PC-3 (cell line): ENCODE measurements around the gene ZSWIM7. TPM values are rescaled to one million over a fixed set of nuclear protein-coding genes. Genes with fewer than 3 reads are reported as not detected.
A peak's percentile ranks its signal among the peaks of the same experiment; 100 is the strongest.

ENCODE experiments used
- ATAC-seq: fragments of 200-7000 bp; cut with Tn5 transposase; 2 replicates; pipeline ENCODE4 v1.9.1; 2020; ENCODE audit warnings: mild to moderate bottlenecking, moderate library complexity
- BruUV-seq: library from RNA; stranded (reverse); fragments of 400-500 nt; replicated peaks from 2 replicates; lab custom pipeline; 2021; lab: Mats Ljungman, UMichigan
- CTCF ChIA-PET: fragments of 300-600 bp; sonication (Branson Sonifier 250); formaldehyde crosslinking; loops from one replicate; lab custom pipeline; 2022; ENCODE audit warnings: antibody characterized with exemption; lab: Charles Lee
- POLR2A ChIA-PET: fragments of 300-600 bp; sonication (Branson Sonifier 250); formaldehyde crosslinking; loops from one replicate; lab custom pipeline; 2022; ENCODE audit warnings: antibody characterized with exemption; ENCODE audit not compliant: unreplicated experiment; lab: Charles Lee
- DNase-seq: peaks from one replicate; pipeline ENCODE4 v3.0.0-alpha.2; 2015
- H2AFZ ChIP-seq: fragments of 300-600 bp; sonication (generic); 2 replicates; pipeline ENCODE4 v1.6.0; 2016; ENCODE audit warnings: antibody characterized with exemption, low read length
- H3F3A ChIP-seq: fragments of 300-600 bp; sonication (generic); one replicate; pipeline ENCODE4 v1.6.0; 2017; ENCODE audit warnings: antibody characterized with exemption, low read length, control low read depth, mild to moderate bottlenecking; ENCODE audit not compliant: unreplicated experiment
- H3K27ac ChIP-seq: fragments of 300-600 bp; sonication (generic); 2 replicates; pipeline ENCODE4 v1.5.1; 2016; ENCODE audit warnings: mild to moderate bottlenecking, low read length
- H3K27me3 ChIP-seq: fragments of 300-600 bp; sonication (generic); 2 replicates; pipeline ENCODE4 v1.6.1; 2016; ENCODE audit warnings: low read length, mixed read lengths
- H3K36me3 ChIP-seq: fragments of 300-600 bp; sonication (generic); 2 replicates; pipeline ENCODE4 v1.6.1; 2016; ENCODE audit warnings: low read depth, mixed run types, low read length, mixed read lengths
- H3K4me1 ChIP-seq: fragments of 300-600 bp; sonication (generic); 2 replicates; pipeline ENCODE4 v1.5.1; 2016; ENCODE audit warnings: low read length; ENCODE audit not compliant: insufficient read depth
- H3K4me2 ChIP-seq: fragments of 300-600 bp; sonication (generic); 2 replicates; pipeline ENCODE4 v1.6.0; 2016; ENCODE audit warnings: low read length
- H3K4me3 ChIP-seq: fragments of 300-600 bp; sonication (generic); 2 replicates; pipeline ENCODE4 v1.5.1; 2016; ENCODE audit warnings: mild to moderate bottlenecking, low read length, mixed read lengths
- H3K79me2 ChIP-seq: fragments of 300-600 bp; sonication (generic); 2 replicates; pipeline ENCODE4 v1.6.1; 2017; ENCODE audit warnings: low read length, mixed read lengths
- H3K9ac ChIP-seq: fragments of 300-600 bp; sonication (generic); 2 replicates; pipeline ENCODE4 v1.6.0; 2016; ENCODE audit warnings: mild to moderate bottlenecking, low read length
- H3K9me2 ChIP-seq: fragments of 300-600 bp; sonication (generic); replicated peaks from 2 replicates; pipeline ENCODE4 v1.6.1; 2016; ENCODE audit warnings: mixed run types, low read length, mixed read lengths
- H3K9me3 ChIP-seq: fragments of 300-600 bp; sonication (generic); 2 replicates; pipeline ENCODE4 v1.6.1; 2016; ENCODE audit warnings: low read length, mixed read lengths
- H4K20me1 ChIP-seq: fragments of 300-600 bp; sonication (generic); 2 replicates; pipeline ENCODE4 v1.6.1; 2016; ENCODE audit warnings: low read length, mixed read lengths
- EZH2 ChIP-seq: fragments of 300-600 bp; sonication (generic); IDR thresholded peaks from one replicate; pipeline ENCODE4 v1.6.1; 2017; ENCODE audit warnings: antibody characterized with exemption, mild to moderate bottlenecking, low read length; ENCODE audit not compliant: unreplicated experiment
- EZH2phosphoT487 ChIP-seq: fragments of 300-600 bp; sonication (generic); IDR thresholded peaks from 2 replicates; pipeline ENCODE4 v1.6.1; 2018; ENCODE audit warnings: mild to moderate bottlenecking, antibody characterized with exemption, low read length, borderline replicate concordance
- intact Hi-C: fragments of 100-400 bp; cut with micrococcal nuclease; formaldehyde crosslinking; loops from 2 replicates; pipeline ENCODE4 v1.9.0; 2023
- total RNA-seq: library from RNA; depleted of rRNA; stranded (reverse); fragments of >200 nt; gene quantifications from 2 replicates; pipeline ENCODE4 v1.2.3, GENCODE V29; 2014
- TF ChIP-seq, protein P1 (sequence below): fragments of 300-600 bp; sonication (generic); conservative IDR thresholded peaks from 2 replicates; pipeline ENCODE4 v1.5.1; 2017; ENCODE audit warnings: antibody characterized with exemption, low read depth, mild to moderate bottlenecking, low read length

Gene ZSWIM7
- total RNA-seq, 1 experiment from 2014 or later: 97.6 TPM

DNA sequence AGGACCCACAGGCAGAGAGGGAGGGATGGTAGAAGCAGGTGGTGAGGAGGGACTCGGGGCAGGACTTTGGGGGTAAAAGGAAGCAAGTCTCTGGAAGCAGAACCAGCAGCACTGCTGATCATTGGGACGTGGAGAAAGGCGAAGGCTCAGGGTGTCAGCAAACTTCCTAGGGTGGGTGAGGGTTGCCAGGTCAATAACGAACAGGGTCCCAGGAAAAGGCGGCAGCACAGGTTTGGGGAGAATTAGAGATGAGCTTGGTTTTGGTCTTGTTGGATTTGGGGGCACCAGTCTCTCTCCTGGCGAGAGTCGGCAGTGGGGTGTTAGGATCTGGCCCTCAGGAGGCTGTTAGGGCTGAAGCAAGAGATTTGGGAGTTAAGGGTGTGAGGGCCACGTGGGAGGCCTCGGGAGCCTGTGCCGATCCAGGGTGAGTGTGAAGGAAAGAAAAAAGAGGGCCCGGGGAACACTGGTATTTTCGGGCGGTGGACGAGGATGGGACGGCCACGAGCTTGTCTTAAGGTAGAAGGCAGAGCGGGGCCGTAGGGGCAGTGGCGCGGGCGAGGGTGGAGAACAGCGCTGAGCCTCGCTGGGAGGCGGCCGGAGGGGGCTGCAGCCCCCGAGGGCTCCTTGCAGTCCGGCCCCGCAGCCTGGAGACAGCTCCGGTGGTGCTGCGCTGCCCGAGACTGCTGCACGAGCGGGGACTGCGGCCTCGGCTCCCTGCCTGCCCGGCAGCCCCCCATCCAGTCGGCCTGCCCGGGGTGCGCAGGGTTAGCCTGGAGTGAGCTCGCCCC lies 55.3 kb downstream of the ZSWIM7 start:
- BruUV-seq: no TSS peak
- Histone ChIP-seq H3K9ac (peak overlapping the region; percentile 99), H4K20me1 (0 out of 2 replicates have a peak, but pooled peaks cover 4% of the 10 kb centered on the region), H3K79me2 (peaks cover 41% of the 10 kb centered on the region), H3K36me3 (no peaks in the 10 kb centered on the region), H3K4me2 (peak overlapping the region; percentile 96), H3K4me1 (peaks cover 57% of the 10 kb centered on the region), H3K27ac (peak overlapping the region; percentile 83), H3K9me2 (no peaks in the 10 kb centered on the region), H3K4me3 (peak overlapping the region; percentile 81), H3K9me3 (no peaks in the 10 kb centered on the region), H2AFZ (peak overlapping the region; percentile 77), H3F3A (peaks cover 10% of the 10 kb centered on the region), H3K27me3 (no peaks in the 10 kb centered on the region)
- ATAC-seq: no peak
- ChIA-PET CTCF (interaction anchor here (0.6 to 1.7 kb wide), 4 partner anchors 15 to 105 kb away, joined by 3 to 5 read pairs (median 3); no protein-coding TSS in a partner anchor), POLR2A (no interaction called here)
- no peak for TF ChIP-seq EZH2
- TF ChIP-seq, protein P1, sequence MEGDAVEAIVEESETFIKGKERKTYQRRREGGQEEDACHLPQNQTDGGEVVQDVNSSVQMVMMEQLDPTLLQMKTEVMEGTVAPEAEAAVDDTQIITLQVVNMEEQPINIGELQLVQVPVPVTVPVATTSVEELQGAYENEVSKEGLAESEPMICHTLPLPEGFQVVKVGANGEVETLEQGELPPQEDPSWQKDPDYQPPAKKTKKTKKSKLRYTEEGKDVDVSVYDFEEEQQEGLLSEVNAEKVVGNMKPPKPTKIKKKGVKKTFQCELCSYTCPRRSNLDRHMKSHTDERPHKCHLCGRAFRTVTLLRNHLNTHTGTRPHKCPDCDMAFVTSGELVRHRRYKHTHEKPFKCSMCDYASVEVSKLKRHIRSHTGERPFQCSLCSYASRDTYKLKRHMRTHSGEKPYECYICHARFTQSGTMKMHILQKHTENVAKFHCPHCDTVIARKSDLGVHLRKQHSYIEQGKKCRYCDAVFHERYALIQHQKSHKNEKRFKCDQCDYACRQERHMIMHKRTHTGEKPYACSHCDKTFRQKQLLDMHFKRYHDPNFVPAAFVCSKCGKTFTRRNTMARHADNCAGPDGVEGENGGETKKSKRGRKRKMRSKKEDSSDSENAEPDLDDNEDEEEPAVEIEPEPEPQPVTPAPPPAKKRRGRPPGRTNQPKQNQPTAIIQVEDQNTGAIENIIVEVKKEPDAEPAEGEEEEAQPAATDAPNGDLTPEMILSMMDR: no peak
- TF ChIP-seq EZH2phosphoT487: no peak
- DNase-seq: no peak
- intact Hi-C loops: no loop called here

DNA sequence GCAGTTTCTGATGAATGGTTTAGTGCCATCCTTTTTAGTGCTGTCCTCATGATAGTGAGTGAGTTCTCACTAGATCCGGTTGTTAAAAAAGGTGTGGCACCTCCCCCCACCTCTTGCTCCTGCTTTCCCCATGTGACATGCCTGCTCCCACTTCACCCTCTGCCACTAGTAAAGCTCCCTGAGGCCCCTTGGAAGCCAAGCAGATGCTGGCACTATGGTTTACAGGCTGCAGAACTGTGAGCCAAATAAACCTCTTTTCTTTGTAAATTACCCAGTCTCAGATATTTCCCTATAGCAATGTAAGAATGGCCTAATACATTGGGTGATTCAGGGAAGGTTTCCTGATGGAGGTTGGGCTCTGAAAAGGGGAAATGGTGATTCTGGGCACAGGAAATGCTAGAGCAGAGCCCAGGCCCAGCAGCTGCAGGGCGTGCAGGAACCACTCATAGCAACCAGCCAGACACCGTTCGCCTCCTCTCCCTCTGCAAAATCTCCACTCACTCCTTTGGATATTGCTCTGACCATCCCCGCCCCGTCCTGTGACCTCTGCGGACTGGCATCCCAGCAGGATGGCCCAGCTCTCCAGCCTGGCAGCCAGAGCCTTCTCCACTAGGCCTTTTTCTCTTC lies 57.2 kb downstream of the ZSWIM7 start:
- Histone ChIP-seq H3K27me3 (no peaks in the 10 kb centered on the region), H3K9me2 (no peaks in the 10 kb centered on the region), H3K4me2 (peak overlapping the region; percentile 64), H4K20me1 (no peaks in the 10 kb centered on the region), H3K4me3 (no peak overlapping the region), H3K9ac (peak overlapping the region; percentile 48), H3K9me3 (no peaks in the 10 kb centered on the region), H3K79me2 (peaks cover 23% of the 10 kb centered on the region), H3K36me3 (no peaks in the 10 kb centered on the region), H3K4me1 (peaks cover 45% of the 10 kb centered on the region), H3F3A (peaks cover 10% of the 10 kb centered on the region), H3K27ac (peak overlapping the region; percentile 85), H2AFZ (peak overlapping the region; percentile 58)
- DNase-seq: peak; percentile 52
- BruUV-seq: no TSS peak
- ChIA-PET CTCF (no interaction called here), POLR2A (interaction anchor here (0.5 kb wide), 1 partner anchor 59 kb away, joined by 4 read pairs; no protein-coding TSS in a partner anchor)
- TF ChIP-seq, protein P1: no peak
- TF ChIP-seq EZH2: no peak
- TF ChIP-seq EZH2phosphoT487: no peak
- intact Hi-C loops: no loop called here
- ATAC-seq: no peak
